Left renal cortex interstitium (tissue), 4 donors: Measurements from ENCODE around the gene PCSK7. TPM values are rescaled to one million over a fixed set of nuclear protein-coding genes. Genes with fewer than 3 reads are reported as not detected.

Source experiments
- DNase-seq, 4 donors: peaks; one replicate each; pipeline ENCODE4 v3.0.0-alpha.2; 2013; ENCODE audit warnings: low read depth in 4 of 4, low spot score in 2 of 4, missing footprints in 1 of 4
- polyA plus RNA-seq, 4 donors: library from polyadenylated mRNA; unstranded; fragments of 120-200 nt; gene quantifications; one replicate each; pipeline ENCODE4 v1.2.1, GENCODE V29; 2013; ENCODE audit not compliant: insufficient read length in 4 of 4

Gene PCSK7
- polyA plus RNA-seq, 4 donors = 18.5 to 40.5 (median 29.3) TPM

DNA sequence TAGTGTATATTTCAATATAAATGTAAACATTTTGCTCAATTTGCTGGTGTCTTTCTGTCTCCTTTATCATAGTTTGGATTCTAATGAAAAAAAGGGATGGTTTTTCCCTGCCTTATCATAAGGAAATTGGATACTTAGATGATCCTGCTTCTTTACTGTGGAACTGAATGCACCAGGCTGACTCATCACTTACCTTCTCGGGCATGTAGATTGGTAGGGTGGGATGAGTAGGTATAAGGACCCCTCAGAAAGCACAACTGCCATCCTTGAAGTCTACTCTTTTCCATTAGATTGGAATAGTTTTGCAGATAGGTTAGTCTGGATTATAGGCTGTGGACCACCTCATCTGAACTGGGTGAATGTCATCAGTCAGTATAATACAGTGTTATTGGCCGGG lies 60.9 kb downstream of the PCSK7 start:
- DNase-seq = no peak

DNA sequence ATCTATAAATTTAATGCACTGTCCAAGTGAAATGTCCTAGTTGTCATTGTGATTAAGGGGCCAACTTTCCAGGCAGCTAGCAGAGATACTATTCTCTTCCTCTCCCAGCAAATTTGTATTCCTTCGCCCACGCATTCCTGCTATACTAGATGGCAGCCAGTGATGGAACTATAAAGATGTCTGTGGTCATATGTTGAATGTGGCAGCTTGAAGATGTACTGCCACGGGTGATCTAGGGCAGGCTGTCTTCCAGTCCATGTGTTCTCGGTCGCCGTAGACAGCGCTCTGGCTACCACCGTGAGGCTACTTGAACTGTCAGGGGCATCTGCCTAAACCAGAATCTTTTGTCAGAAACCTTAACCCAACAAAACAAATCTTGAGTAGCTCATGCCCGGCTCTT lies 61.7 kb downstream of the PCSK7 start:
- DNase-seq = no peak

DNA sequence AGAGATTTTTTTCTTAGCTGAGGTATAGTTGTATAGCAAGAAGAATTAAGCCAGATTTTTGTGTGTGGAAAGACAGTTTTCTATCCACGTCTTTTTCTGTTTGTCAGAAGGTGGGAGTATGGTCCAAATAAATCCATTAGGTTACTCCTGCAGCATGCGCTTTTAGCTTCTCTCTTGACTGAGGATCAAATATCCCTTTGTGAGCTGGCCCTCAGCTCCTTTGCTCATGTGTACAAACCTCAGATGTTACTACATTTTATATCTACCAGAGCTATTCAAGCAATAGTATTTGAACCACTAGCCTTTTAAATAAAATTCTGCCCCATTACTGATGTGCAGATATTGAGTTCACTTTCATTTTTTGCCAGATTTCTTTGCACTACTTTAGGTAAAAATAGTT lies 62.1 kb downstream of the PCSK7 start:
- DNase-seq = no peak

DNA sequence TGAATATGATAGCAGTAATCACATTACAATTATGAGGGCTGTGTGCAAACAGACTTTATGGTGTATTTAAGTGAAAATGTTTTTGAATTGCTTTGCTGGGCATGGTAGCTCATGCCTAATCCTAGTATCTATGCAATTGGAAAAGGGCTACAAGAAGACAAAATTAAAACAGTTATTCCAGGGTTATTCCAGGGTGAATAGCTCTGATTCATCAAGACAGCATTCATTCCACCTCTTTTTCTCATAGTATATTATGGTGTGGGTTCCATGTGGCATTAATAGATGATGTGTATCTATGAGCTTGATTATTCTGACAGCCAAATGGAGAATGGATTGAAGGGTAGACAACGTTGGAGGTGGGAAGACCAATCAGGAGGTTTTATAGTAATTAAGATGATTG lies 65.4 kb downstream of the PCSK7 start:
- DNase-seq = no peak

DNA sequence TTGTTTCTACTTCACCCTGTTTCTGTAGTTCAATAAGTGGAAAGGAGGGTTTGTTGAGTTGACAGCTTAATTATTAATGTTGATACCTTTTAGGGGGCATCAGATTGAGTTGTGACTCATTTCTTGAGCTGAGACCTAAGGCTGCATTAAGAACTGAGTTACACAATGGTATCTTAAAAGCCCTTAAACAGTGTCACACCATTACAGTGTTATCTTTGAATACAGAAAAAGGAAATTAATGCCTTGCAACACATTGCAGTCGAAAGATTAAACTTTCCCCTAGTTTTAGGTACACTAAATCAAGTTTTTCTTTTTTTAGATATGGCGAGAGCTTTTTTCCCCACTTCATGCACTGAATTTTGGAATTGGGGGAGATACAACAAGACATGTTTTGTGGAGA lies 71.0 kb downstream of the PCSK7 start:
- no peak for DNase-seq

DNA sequence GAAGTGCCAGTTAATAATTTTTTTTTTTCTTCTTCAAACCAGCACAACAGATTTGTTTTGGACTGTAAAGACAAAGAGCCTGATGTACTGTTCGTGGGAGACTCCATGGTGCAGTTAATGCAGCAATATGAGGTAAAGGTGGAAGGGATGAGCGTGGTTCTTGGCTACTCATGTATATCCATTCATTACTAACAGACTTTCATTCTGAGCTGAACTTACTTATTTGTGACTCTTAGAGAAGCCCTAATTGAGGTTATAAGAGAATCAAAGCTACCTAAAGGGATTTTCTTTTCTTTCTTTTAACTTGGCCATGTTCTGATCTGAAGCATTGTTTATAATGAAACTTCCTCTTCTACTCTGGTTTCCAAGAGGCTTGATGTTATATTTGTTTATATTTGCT lies 72.0 kb downstream of the PCSK7 start:
- no peak for DNase-seq

DNA sequence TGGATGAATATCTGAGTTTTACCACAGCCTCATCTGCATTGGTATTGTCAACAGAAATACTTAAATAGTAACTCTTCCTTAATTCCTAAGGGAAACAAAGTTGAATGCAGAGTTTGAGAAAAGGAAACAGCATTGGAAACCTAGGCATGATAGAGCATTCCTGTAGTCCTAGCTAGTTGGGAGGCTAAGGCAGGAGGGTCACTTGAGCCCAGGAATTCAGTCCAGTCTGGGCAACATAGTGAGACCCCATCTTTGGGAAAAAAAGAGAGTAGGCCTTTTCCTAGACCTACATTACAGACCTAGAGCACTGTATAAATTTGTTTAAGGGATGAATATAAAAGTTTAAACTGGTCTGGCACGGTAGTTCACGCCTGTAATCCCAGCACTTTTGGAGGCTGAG lies 74.4 kb downstream of the PCSK7 start:
- DNase-seq = no peak

DNA sequence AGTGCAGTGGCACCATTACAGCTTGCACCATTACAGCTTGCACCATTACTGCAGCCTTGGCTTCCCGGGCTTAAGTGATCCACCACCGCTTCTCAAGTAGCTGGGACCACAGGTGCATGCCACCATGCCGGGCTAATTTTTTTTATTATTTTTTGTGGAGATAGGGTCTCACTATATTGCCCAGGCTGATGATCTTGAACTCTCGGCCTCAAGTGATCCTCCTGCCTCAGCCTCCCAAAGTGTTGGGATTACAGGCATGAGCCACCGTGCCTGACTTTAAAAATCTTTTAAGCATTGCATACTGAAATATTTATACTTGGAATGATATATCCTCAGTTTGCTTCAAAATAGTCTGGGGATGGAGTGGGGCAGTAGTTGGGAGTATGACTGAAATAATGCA lies 77.4 kb downstream of the PCSK7 start:
- no peak for DNase-seq

Other genes starting within 250 kb of the PCSK7 start
- 10 to 100 TPM; 26.1 to 50.9 (median 35.8) TPM for gene SIK3, start 133.6 kb downstream of the PCSK7 start, polyA plus RNA-seq
- gene PAFAH1B2, start 87.8 kb downstream of the PCSK7 start, polyA plus RNA-seq = 10 to 100 TPM; 71.3 to 77.8 (median 73.8) TPM
- 10 to 100 TPM; 36.9 to 56.2 (median 44.1) TPM for gene SIDT2, start 53.3 kb downstream of the PCSK7 start, polyA plus RNA-seq
- gene TAGLN, start 32.7 kb downstream of the PCSK7 start, polyA plus RNA-seq = 100 to 1,000 TPM; 133 to 170 (median 142) TPM
- 10 to 100 TPM; 24.5 to 36.7 (median 32.9) TPM for gene RNF214, start 598 bp upstream of the PCSK7 start, polyA plus RNA-seq
- gene BACE1-AS, start 59.3 kb upstream of the PCSK7 start, polyA plus RNA-seq = 10 to 100 TPM; 13.9 to 26.6 (median 19.2) TPM
- 10 to 100 TPM; 52.1 to 64.7 (median 59.3) TPM for gene BACE1, start 84.2 kb upstream of the PCSK7 start, polyA plus RNA-seq
- 10 to 100 TPM; 18.1 to 43.4 (median 31.2) TPM for gene CEP164, start 95.8 kb upstream of the PCSK7 start, polyA plus RNA-seq